H9 (cell line): ENCODE results near the gene SESTD1. TPM values are rescaled to one million over a fixed set of nuclear protein-coding genes. Genes with fewer than 3 reads are reported as not detected.

Source experiments
- DNase-seq: peaks from one replicate; pipeline ENCODE4 v3.0.0-alpha.2; 2017
- H2AFZ ChIP-seq: one replicate; pipeline ENCODE4 v1.6.1; 2013; ENCODE audit warnings: mild to moderate bottlenecking, low read length, control low read depth, moderate library complexity
- H2AK5ac ChIP-seq: 2 replicates; pipeline ENCODE4 v1.6.1; 2013; ENCODE audit warnings: low read length, control low read depth, mixed read lengths; ENCODE audit not compliant: insufficient read length
- H2BK120ac ChIP-seq: one replicate; pipeline ENCODE4 v1.6.1; 2013; ENCODE audit warnings: low read depth, mild to moderate bottlenecking, low read length, control low read depth, inconsistent platforms; ENCODE audit not compliant: poor library complexity, severe bottlenecking
- H2BK12ac ChIP-seq: 2 replicates; pipeline ENCODE4 v1.6.1; 2013; ENCODE audit warnings: low read length, control low read depth, mixed read lengths, low read depth; ENCODE audit not compliant: insufficient read length
- H2BK15ac ChIP-seq: 2 replicates; pipeline ENCODE4 v1.6.1; 2013; ENCODE audit warnings: low read depth, low read length, control low read depth
- H2BK20ac ChIP-seq: one replicate; pipeline ENCODE4 v1.6.1; 2013; ENCODE audit warnings: low read depth, mild to moderate bottlenecking, low read length, control low read depth, inconsistent platforms; ENCODE audit not compliant: poor library complexity, severe bottlenecking
- H2BK5ac ChIP-seq: 2 replicates; pipeline ENCODE4 v1.6.1; 2013; ENCODE audit warnings: low read length, control low read depth, mixed read lengths; ENCODE audit not compliant: insufficient read length
- H3K14ac ChIP-seq: 2 replicates; pipeline ENCODE4 v1.6.1; 2013; ENCODE audit warnings: low read length, control low read depth; ENCODE audit not compliant: insufficient read depth
- H3K18ac ChIP-seq: 2 replicates; pipeline ENCODE4 v1.6.1; 2013; ENCODE audit warnings: low read depth, mild to moderate bottlenecking, mixed read lengths, low read length, control low read depth; ENCODE audit not compliant: insufficient read length
- H3K23ac ChIP-seq: 2 replicates; pipeline ENCODE4 v1.6.1; 2013; ENCODE audit warnings: low read length, control low read depth, mixed read lengths, low read depth; ENCODE audit not compliant: insufficient read length
- H3K23me2 ChIP-seq: 2 replicates; pipeline ENCODE4 v1.6.1; 2013; ENCODE audit warnings: low read depth, mild to moderate bottlenecking, mixed read lengths, low read length, control low read depth; ENCODE audit not compliant: insufficient read length, poor library complexity, severe bottlenecking
- H3K27ac ChIP-seq: 2 replicates; pipeline ENCODE4 v1.5.1; 2013; ENCODE audit warnings: low read length, control low read depth, mixed read lengths, low read depth; ENCODE audit not compliant: insufficient read length
- H3K27me3 ChIP-seq: 2 replicates; pipeline ENCODE4 v1.6.1; 2013; ENCODE audit warnings: low read length, control low read depth, inconsistent platforms; ENCODE audit not compliant: insufficient read depth
- H3K4ac ChIP-seq: 2 replicates; pipeline ENCODE4 v1.6.1; 2013; ENCODE audit warnings: low read depth, mild to moderate bottlenecking, control low read depth, inconsistent platforms, low read length, moderate library complexity
- H3K4me1 ChIP-seq: 2 replicates; pipeline ENCODE4 v1.6.1; 2013; ENCODE audit warnings: low read length, control low read depth, inconsistent platforms; ENCODE audit not compliant: insufficient read depth
- H3K4me2 ChIP-seq: 2 replicates; pipeline ENCODE4 v1.6.1; 2013; ENCODE audit warnings: low read length, control low read depth, mixed read lengths; ENCODE audit not compliant: insufficient read length, insufficient read depth
- H3K56ac ChIP-seq: 2 replicates; pipeline ENCODE4 v1.6.1; 2013; ENCODE audit warnings: low read depth, mild to moderate bottlenecking, mixed read lengths, low read length, control low read depth; ENCODE audit not compliant: insufficient read length
- H3K79me1 ChIP-seq: 2 replicates; pipeline ENCODE4 v1.6.1; 2013; ENCODE audit warnings: low read depth, mild to moderate bottlenecking, moderate library complexity, low read length, control low read depth, inconsistent platforms; ENCODE audit not compliant: insufficient read depth, poor library complexity, severe bottlenecking
- H3K79me2 ChIP-seq: 2 replicates; pipeline ENCODE4 v1.6.1; 2013; ENCODE audit warnings: low read length, control low read depth, inconsistent platforms; ENCODE audit not compliant: insufficient read depth
- H3K9ac ChIP-seq: 2 replicates; pipeline ENCODE4 v1.6.1; 2013; ENCODE audit warnings: low read length, control low read depth, mixed read lengths; ENCODE audit not compliant: insufficient read length; ENCODE audit errors: extremely low read depth
- H3K9me3 ChIP-seq: one replicate; pipeline ENCODE4 v1.6.1; 2013; ENCODE audit warnings: low read depth, low read length, inconsistent platforms; ENCODE audit not compliant: control insufficient read depth
- H3T11ph ChIP-seq: one replicate; pipeline ENCODE4 v1.6.1; 2013; ENCODE audit warnings: mild to moderate bottlenecking, low read length, control low read depth, inconsistent platforms
- H4K20me1 ChIP-seq: one replicate; pipeline ENCODE4 v1.6.1; 2013; ENCODE audit not compliant: control insufficient read depth, insufficient read length, insufficient read depth
- H4K5ac ChIP-seq: 2 replicates; pipeline ENCODE4 v1.6.1; 2013; ENCODE audit warnings: low read depth, mild to moderate bottlenecking, mixed read lengths, low read length, control low read depth; ENCODE audit not compliant: insufficient read length
- H4K8ac ChIP-seq: replicated peaks from 2 replicates; pipeline ENCODE4 v1.6.1; 2013; ENCODE audit warnings: low read length, control low read depth, mixed read lengths, low read depth; ENCODE audit not compliant: insufficient read length
- H4K91ac ChIP-seq: 2 replicates; pipeline ENCODE4 v1.6.1; 2013; ENCODE audit warnings: low read depth, mild to moderate bottlenecking, moderate library complexity, mixed read lengths, low read length, control low read depth; ENCODE audit not compliant: insufficient read length
- H3K27ac Mint-ChIP-seq, 3 experiments: 2 replicates in 2 of 3; 3 replicates in 1 of 3; pipeline ENCODE4 v1.8.0; 2020 to 2021; ENCODE audit warnings: mixed read lengths in 3 of 3, mild to moderate bottlenecking in 1 of 3, moderate library complexity in 1 of 3
- H3K27me3 Mint-ChIP-seq: 2 replicates; pipeline ENCODE4 v1.8.0; 2021; ENCODE audit warnings: low read depth, mild to moderate bottlenecking, moderate library complexity, mixed read lengths
- H3K36me3 Mint-ChIP-seq, 3 experiments: 2 replicates in 2 of 3; 3 replicates in 1 of 3; pipeline ENCODE4 v1.8.0; 2020 to 2021; ENCODE audit warnings: low read depth in 3 of 3, mixed read lengths in 3 of 3; ENCODE audit not compliant: insufficient read depth in 1 of 3
- H3K4me1 Mint-ChIP-seq, 2 experiments: 2 replicates each; pipeline ENCODE4 v1.8.0; 2020; ENCODE audit warnings: mixed read lengths in 2 of 2
- H3K4me3 Mint-ChIP-seq, 2 experiments: 2 replicates in 1 of 2; 3 replicates in 1 of 2; pipeline ENCODE4 v1.8.0; 2020 to 2021; ENCODE audit warnings: mild to moderate bottlenecking in 2 of 2, mixed read lengths in 2 of 2, moderate library complexity in 1 of 2
- H3K9me3 Mint-ChIP-seq, 2 experiments: 2 replicates in 1 of 2; 3 replicates in 1 of 2; pipeline ENCODE4 v1.8.0; 2020; ENCODE audit warnings: mild to moderate bottlenecking in 2 of 2, mixed read lengths in 2 of 2, moderate library complexity in 1 of 2
- CTCF ChIP-seq: fragments of 200-600 bp; sonication (generic); conservative IDR thresholded peaks from 3 replicates; pipeline ENCODE4 v1.8.0; 2021; ENCODE audit warnings: antibody characterized with exemption, mild to moderate bottlenecking
- WGBS: extraction: QIAGEN DNeasy Blood & Tissue Kit; methylation state at CpG from one replicate; pipeline ENCODE4 v1.1.7; 2013; ENCODE audit warnings: missing lambda C conversion rate, low lambda C conversion rate, mixed read lengths; ENCODE audit not compliant: insufficient read length; ENCODE audit errors: extremely low coverage; 5-methylcytosine and 5-hydroxymethylcytosine counted together
- total RNA-seq: library from RNA; stranded (reverse); gene quantifications from 2 replicates; pipeline ENCODE4 v1.2.1, GENCODE V29; 2021

SESTD1 gene
- total RNA-seq, 1 experiment from 2014 or later: 44.4 TPM

- H3K27ac Mint-ChIP-seq: peak overlapping the region in 2 of 3 experiments; percentile 20 to 87; a peak in 4 of 7 replicates
- Histone ChIP-seq H3K56ac (no peak overlapping the region), H3K4me1 (peaks cover 8% of the 10 kb centered on the region), H3K9me3 (no peaks in the 10 kb centered on the region), H3K4me2 (no peak overlapping the region), H3T11ph (no peak overlapping the region), H2AK5ac (no peak overlapping the region), H2BK15ac (no peak overlapping the region), H3K9ac (no peak overlapping the region), H3K79me2 (no peaks in the 10 kb centered on the region), H4K20me1 (no peaks in the 10 kb centered on the region), H4K5ac (no peak overlapping the region), H3K14ac (no peak overlapping the region), H2AFZ (no peak overlapping the region), H4K91ac (no peak overlapping the region), H3K27ac (no peak overlapping the region), H2BK20ac (no peak overlapping the region), H3K79me1 (no peaks in the 10 kb centered on the region), H3K18ac (no peak overlapping the region), H2BK120ac (no peak overlapping the region), H3K23ac (no peak overlapping the region), H3K23me2 (no peaks in the 10 kb centered on the region), H4K8ac (no peak overlapping the region), H3K4ac (no peak overlapping the region), H2BK5ac (no peak overlapping the region), H3K27me3 (no peaks in the 10 kb centered on the region), H2BK12ac (no peak overlapping the region)
- no peaks in the 10 kb centered on the region for H3K27me3 Mint-ChIP-seq
- H3K36me3 Mint-ChIP-seq: peaks cover 0 to 4% (median 3%) of the 10 kb centered on the region in 3 experiments; a peak in 2 of 7 replicates
- no peak overlapping the region for H3K4me3 Mint-ChIP-seq
- H3K9me3 Mint-ChIP-seq: no peaks in the 10 kb centered on the region
- H3K4me1 Mint-ChIP-seq: peaks cover 11 to 16% of the 10 kb centered on the region in 2 experiments
- no CpG with 5 or more reads among the region's 2 CpGs for whole genome bisulfite sequencing
- no peak for TF ChIP-seq CTCF
- no peak for DNase-seq
These were observed 91.7 kb downstream of the SESTD1 start for GRCh38 chr2:179172894-179173293.
